ENCODE data around the gene EYA2. TPM values are rescaled to one million over a fixed set of nuclear protein-coding genes. Genes with fewer than 3 reads are reported as not detected.

The EYA2 gene
- total RNA-seq, 1 experiment from 2014 or later: 0.25 TPM

- no peak overlapping the region for H3K4me3 ChIP-seq (ENCODE audit: low read depth, low read length)
- peaks cover 18% of the 10 kb centered on the region for H3K27me3 Mint-ChIP-seq (ENCODE audit: insufficient read depth, unreplicated experiment)
- H3K36me3 Mint-ChIP-seq (ENCODE audit: insufficient read depth, unreplicated experiment): no peaks in the 10 kb centered on the region
- no peak for DNase-seq
- BruUV-seq (replicated peaks): no TSS peak
- no peak overlapping the region for H3K4me3 Mint-ChIP-seq (ENCODE audit: unreplicated experiment)
- H3K9me3 ChIP-seq: 0 out of 2 replicates have a peak, but pooled peaks cover 2% of the 10 kb centered on the region
- no peak overlapping the region for H3K27ac Mint-ChIP-seq (ENCODE audit: unreplicated experiment)
- ChIA-PET CTCF (interaction anchor here (0.6 kb wide), 1 partner anchor 136 kb away, joined by 3 read pairs; no protein-coding TSS in a partner anchor), POLR2A (no interaction called here)
- H3K9me3 Mint-ChIP-seq (ENCODE audit: unreplicated experiment): no peaks in the 10 kb centered on the region
- no peaks in the 10 kb centered on the region; the same call in 1 of the 2 replicates for H3K4me1 ChIP-seq
- H3K36me3 ChIP-seq (ENCODE audit: control insufficient read depth, insufficient read depth, low read length): no peaks in the 10 kb centered on the region
- H3K4me1 Mint-ChIP-seq (ENCODE audit: low read depth, unreplicated experiment): peaks cover 10% of the 10 kb centered on the region
- intact Hi-C loops (cut with micrococcal nuclease; ENCODE audit: unreplicated experiment): loop anchor here (5.0 kb wide), 1 partner anchor 255 kb away; no protein-coding TSS in a partner anchor
- H3K27me3 ChIP-seq (replicated peaks; ENCODE audit: control insufficient read depth, insufficient read depth, low read length): peaks cover 3% of the 10 kb centered on the region
- TF ChIP-seq CTCF (IDR thresholded peaks at IDR 0.05; ENCODE audit: insufficient read depth in 1 of 2, low read depth in 1 of 2, low read length in 1 of 2, severe bottlenecking in 1 of 2, unreplicated experiment in 1 of 2): no peak
Observed at GRCh38 chr20:47011984-47012383, 117.3 kb downstream of the EYA2 start.

- Mint-ChIP-seq H3K4me3 (ENCODE audit: unreplicated experiment) (no peak overlapping the region), H3K27me3 (ENCODE audit: insufficient read depth, unreplicated experiment) (peaks cover 18% of the 10 kb centered on the region), H3K36me3 (ENCODE audit: insufficient read depth, unreplicated experiment) (no peaks in the 10 kb centered on the region), H3K9me3 (ENCODE audit: unreplicated experiment) (no peaks in the 10 kb centered on the region), H3K27ac (ENCODE audit: unreplicated experiment) (no peak overlapping the region), H3K4me1 (ENCODE audit: low read depth, unreplicated experiment) (peaks cover 10% of the 10 kb centered on the region)
- BruUV-seq (replicated peaks): no TSS peak
- Histone ChIP-seq H3K4me3 (ENCODE audit: low read depth, low read length) (no peak overlapping the region), H3K27me3 (replicated peaks; ENCODE audit: control insufficient read depth, insufficient read depth, low read length) (peaks cover 3% of the 10 kb centered on the region), H3K36me3 (ENCODE audit: control insufficient read depth, insufficient read depth, low read length) (no peaks in the 10 kb centered on the region), H3K9me3 (0 out of 2 replicates have a peak, but pooled peaks cover 2% of the 10 kb centered on the region), H3K4me1 (no peaks in the 10 kb centered on the region; the same call in 1 of the 2 replicates)
- intact Hi-C loops (cut with micrococcal nuclease; ENCODE audit: unreplicated experiment): loop anchor here (5.0 kb wide), 1 partner anchor 256 kb away; no protein-coding TSS in a partner anchor
- POLR2A ChIA-PET: no interaction called here
- no peak for TF ChIP-seq CTCF (IDR thresholded peaks at IDR 0.05; ENCODE audit: insufficient read depth in 1 of 2, low read depth in 1 of 2, low read length in 1 of 2, severe bottlenecking in 1 of 2, unreplicated experiment in 1 of 2)
- CTCF ChIA-PET: no interaction called here
- DNase-seq: no peak
Observed at GRCh38 chr20:47013606-47014005, 119.0 kb downstream of the EYA2 start.

- peaks cover 3% of the 10 kb centered on the region for H3K27me3 ChIP-seq (replicated peaks; ENCODE audit: control insufficient read depth, insufficient read depth, low read length)
- H3K36me3 Mint-ChIP-seq (ENCODE audit: insufficient read depth, unreplicated experiment): no peaks in the 10 kb centered on the region
- H3K27ac Mint-ChIP-seq (ENCODE audit: unreplicated experiment): no peak overlapping the region
- no peak for TF ChIP-seq CTCF (IDR thresholded peaks at IDR 0.05; ENCODE audit: insufficient read depth in 1 of 2, low read depth in 1 of 2, low read length in 1 of 2, severe bottlenecking in 1 of 2, unreplicated experiment in 1 of 2)
- BruUV-seq (replicated peaks): no TSS peak
- intact Hi-C loops (cut with micrococcal nuclease; ENCODE audit: unreplicated experiment): no loop called here
- no peaks in the 10 kb centered on the region; the same call in 1 of the 2 replicates for H3K4me1 ChIP-seq
- no peak overlapping the region for H3K4me3 Mint-ChIP-seq (ENCODE audit: unreplicated experiment)
- POLR2A ChIA-PET: no interaction called here
- peaks cover 22% of the 10 kb centered on the region for H3K27me3 Mint-ChIP-seq (ENCODE audit: insufficient read depth, unreplicated experiment)
- H3K9me3 Mint-ChIP-seq (ENCODE audit: unreplicated experiment): no peaks in the 10 kb centered on the region
- no peaks in the 10 kb centered on the region for H3K9me3 ChIP-seq
- H3K4me1 Mint-ChIP-seq (ENCODE audit: low read depth, unreplicated experiment): peaks cover 10% of the 10 kb centered on the region
- H3K36me3 ChIP-seq (ENCODE audit: control insufficient read depth, insufficient read depth, low read length): no peaks in the 10 kb centered on the region
- peak in 1 of 2 experiments; percentile 47 for DNase-seq
- H3K4me3 ChIP-seq (ENCODE audit: low read depth, low read length): no peak overlapping the region
- CTCF ChIA-PET: no interaction called here
Observed at GRCh38 chr20:47016068-47016664, 121.5 kb downstream of the EYA2 start.

All from Caco-2 (cell line).